GM18868 (cell line): ENCODE results near the gene GMCL1.

ENCODE experiments used
- ATAC-seq: cut with Tn5 transposase; IDR thresholded peaks from one replicate; pipeline ENCODE4 v1.9.1; 2021; ENCODE audit warnings: mild to moderate bottlenecking, moderate library complexity; ENCODE audit not compliant: unreplicated experiment

GMCL1 gene, protein sequence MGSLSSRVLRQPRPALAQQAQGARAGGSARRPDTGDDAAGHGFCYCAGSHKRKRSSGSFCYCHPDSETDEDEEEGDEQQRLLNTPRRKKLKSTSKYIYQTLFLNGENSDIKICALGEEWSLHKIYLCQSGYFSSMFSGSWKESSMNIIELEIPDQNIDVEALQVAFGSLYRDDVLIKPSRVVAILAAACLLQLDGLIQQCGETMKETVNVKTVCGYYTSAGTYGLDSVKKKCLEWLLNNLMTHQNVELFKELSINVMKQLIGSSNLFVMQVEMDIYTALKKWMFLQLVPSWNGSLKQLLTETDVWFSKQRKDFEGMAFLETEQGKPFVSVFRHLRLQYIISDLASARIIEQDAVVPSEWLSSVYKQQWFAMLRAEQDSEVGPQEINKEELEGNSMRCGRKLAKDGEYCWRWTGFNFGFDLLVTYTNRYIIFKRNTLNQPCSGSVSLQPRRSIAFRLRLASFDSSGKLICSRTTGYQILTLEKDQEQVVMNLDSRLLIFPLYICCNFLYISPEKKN

DNA sequence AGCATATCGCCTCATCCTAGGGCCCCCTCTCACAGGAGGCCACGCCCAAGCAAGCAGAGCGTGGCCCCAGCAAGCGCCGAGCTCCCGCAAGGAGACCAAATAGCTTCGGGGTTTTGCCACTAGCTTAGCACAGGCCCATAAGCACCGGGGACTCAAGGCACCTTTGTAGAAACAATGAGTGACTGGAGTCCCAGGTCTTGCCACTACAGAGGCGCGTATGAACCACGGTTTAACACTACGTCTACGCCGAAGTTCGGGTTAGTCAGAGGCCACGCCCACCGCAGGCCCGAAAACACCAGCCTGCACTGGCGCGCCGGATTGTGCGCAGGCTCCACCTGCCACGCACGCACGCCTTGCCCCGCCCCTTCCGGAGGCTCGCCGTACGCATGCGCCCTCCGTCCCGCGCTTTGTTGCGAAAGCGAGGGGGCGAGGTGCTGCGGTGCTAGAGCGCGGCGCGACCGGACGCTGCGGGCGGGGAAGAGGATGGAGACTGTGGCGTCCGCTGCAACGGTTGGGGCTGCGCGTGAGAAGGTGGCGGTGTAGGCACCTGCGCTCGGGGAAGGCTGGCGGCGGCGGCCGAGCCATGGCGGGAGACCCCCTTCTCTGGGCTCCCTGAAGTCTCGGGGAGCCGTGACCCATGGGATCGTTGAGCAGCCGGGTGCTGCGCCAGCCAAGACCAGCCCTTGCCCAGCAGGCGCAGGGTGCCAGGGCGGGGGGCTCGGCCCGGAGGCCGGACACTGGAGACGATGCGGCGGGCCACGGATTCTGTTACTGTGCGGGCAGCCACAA, at the start of gene GMCL1:
GMCL1 (plus strand) TSS at position 405 of the 789 bp plus-strand sequence; CDS start at position 638, 233 bp downstream.
- ATAC-seq: peak; percentile 93

DNA sequence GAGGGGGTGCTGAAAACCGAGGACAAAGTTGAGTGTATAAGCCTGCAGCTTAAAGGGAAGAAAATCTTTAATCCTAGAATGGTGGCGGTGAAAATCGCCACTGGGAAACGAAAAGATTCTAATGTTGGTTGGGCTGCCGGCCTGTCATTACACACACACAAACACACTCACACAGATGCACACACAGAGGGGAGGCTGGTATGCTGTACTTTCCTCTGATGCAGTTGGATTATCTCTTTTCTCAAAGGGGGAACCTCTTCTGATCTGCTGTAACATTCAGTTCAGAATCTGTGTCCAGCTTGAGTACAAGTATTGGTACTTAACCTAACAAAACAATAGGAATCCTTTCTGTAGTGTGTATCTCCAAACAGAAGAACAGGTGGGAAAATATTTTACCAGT, 48.5 kb upstream of the GMCL1 start:
- ATAC-seq: no peak

DNA sequence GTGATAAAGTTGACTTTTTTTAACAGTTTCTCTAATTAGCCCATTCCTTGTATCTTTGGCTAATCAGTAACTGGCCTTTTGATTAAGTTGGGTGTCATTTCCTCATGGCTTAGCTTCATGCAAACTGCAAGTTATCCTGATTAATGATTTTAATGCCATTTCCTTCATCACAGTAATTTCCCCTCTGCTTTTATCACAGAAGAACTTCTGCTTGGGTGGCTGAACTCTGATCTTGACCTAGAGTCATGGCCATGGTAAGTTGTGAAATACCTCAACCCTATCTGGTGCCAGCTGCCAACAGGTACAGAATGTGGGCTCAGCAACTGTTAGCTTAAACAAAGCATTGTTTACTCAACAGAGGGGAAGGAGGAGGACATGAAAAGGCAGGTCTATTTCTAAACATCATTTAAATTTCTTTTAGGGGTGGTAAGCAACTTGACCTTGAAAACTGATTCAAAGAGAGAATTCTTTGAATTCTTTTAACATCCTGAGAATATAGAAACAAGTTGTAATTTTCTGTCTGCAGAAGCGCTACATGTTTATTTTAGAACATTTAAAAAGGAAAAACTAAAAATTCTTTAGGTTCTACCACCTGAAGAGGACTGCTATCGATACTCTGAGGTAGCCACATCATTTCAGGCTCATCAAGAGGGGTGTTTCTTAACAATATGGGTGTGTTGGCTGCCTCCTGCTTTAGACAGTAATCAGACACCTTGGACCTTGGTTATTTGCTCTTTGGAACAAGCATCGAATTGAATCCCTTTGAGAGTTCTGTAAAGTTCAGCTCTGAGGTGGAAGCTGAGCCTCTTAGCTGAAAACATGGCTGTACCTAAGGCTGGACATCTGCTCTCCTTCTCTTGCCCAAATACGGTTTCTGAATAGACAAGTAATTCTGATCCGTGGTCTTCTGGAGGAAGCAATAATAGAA, 47.9 kb upstream of the GMCL1 start:
- peak; percentile 55 for ATAC-seq

DNA sequence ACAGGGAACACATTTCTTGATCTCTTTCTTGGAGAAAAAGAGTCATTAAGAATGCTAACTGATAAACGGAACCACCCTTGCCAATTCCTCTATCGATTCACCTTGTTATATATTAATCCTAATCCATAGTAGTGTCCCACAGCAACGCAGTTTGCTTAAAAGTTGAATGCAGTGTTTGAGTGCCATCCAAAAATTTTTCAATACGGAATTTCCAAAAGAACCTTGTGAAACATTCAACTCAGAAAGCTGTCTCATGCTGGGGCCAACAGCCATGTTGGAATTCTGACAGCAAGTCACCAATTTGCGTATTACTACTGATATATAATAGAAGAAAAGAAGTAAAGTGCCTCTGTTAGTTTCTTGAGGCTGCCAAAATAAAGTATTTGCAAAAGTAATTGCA, 45.2 kb upstream of the GMCL1 start:
- no peak for ATAC-seq

DNA sequence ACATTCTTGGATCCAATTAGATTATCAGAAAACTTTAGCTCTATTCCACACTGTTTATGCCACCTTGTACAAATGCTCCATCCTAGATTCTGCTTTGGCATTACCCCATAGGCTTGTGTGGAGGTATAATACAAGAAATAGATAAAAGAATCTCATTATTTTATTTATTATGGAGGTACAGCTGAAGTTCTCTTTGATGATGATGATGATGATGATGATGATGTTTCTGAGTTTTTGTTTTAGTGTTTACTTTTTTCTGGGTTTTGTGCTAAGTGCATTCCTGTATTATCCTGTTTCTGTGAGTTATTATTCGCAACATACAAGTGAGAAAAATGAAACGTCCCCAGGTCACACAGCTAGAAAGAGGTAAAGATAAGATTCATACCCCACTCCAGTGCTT, 44.1 kb upstream of the GMCL1 start:
- ATAC-seq: no peak

DNA sequence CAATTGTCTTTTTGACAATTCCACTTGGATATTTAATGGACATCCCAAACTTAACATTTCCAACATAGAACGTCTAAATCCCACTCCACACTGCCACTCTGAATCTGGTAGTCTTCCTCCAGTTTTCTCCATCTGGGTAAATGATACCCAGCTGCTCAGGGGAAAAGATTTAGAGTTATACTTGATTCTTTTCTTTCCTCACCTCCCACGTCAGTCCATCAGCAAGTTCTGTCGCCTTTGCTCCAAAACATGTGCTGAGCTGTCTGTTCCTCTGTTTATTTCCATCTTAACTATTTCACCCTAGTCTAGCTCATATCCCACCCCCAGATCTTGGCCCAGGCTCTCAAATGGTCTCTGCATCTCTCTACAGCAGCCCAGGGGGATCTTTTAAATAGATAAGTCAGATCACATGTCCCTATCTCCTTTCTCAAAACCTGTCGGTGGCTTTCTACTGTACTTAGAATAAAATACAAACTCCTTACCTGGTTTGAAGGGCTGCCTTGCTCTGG, 43.4 kb upstream of the GMCL1 start:
- ATAC-seq: no peak

DNA sequence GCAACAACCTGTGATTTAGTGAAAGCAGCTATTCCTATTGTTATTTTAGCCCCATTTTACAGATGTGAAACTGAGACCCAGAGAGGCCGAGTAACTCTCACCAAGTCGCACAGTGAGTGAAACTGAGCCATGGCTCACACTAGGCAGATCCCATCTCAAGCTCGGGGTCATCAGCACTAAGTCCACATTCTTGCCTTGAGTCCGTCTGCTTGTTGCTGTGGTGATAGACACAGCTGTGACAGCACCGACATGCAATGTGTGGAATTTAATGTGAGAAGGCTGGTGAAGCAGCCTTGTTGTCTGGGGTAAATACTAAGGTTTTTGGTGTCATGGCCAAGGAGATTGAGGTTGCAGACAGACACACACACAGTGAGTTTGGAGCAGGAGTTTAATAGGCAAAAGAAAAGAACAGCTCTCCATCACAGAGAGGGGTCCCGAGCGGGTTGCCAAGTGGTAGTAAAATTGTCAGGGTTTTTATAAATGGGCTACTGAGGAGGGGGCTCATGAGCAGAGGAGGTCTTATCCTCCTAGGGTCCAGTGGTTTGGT, 40.2 kb upstream of the GMCL1 start:
- peak; percentile 59 for ATAC-seq

DNA sequence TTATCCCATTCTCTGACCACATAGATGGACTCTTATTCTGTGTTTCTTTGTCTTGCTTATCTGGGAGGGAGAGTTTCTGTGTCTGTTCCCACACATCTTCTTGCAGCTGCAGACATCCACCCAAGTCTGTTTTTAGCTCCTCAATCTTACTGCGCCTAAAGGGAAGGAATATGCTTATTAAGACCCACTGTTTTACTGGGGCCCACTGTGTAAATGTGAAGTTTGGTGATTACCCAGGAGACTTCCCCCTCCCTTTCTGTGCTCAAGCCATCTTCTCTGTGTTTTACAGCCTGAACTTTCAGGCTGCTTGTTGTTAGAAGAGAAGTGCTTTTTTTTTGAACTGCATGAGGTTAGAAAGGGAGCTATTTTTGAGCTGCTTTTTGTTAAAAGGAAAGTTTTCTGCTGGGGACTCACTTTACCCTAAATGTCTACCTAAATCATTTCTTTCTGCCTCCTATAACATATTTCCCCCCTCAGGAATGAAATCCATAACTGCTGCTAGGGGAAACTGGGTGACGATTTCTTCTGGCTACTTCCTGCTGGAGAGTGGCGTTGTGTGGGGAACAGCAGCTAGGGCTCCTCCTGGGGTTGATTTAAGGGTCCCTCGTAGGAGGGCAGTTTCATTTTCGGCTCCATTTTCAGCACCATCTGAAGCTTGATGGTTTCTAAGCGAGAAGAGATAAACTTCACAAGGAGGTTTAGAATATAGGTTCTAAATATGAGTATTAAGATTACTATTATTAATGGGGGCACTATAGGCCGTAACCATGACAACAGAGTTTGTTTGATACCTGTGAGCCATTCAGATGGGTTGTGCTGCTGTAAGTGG, 39.5 kb upstream of the GMCL1 start:
- peak; percentile 63 for ATAC-seq

DNA sequence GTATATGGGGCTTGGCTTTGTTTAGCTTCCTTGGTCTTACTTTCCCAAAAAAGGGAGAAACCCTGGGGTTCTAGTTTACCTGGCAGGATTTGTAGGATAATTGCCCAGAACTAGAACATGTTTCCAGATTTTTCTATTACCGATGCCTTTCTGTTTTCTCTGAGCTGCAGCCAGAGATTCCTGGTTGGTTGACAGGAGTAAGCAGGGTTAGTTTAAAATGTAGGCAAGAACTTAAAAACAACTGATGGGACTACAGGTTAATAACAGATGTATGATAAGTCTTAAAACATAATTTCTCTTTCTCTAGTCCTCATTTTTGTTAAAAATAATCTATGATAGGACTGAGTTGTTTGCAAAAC, 38.9 kb upstream of the GMCL1 start:
- ATAC-seq: no peak

DNA sequence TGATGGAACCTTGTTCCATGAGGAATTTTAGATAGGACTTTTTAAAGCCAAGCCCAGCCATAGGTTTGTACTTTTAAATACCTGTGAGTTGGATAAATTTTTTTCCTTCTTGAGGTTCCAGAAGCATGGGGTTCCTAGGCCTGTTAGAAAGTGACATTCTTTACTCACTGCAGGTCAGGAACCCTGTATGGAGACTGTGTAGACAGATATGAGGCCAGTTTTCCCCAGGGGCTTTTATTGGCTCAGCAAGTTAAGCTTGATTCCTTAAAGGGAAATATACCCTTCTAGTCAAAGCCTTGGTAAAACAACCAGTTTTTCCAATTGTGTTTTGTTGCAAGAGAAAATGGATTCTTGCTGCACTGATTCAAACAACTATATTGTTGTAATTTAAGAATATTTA, 38.4 kb upstream of the GMCL1 start:
- no peak for ATAC-seq

DNA sequence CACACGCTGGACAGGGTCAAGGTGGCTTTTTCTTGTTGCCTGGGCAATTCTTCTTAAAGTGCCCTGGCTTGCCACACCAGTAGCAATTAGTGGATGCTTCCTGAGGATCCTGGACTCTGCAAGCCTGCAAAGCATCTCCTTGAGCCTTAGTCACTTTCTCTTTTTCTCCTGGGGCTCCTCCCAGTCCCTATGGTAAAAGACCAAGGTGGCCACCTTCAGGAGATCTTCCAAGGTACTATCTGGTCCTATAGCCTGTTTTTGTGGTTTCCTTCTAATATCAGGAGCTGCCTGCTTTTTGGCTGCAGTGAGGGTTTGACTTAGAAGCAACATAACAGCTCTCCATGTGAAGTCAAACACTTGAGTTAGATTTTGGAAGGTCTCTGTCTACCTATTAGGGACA, 33.3 kb upstream of the GMCL1 start:
- no peak for ATAC-seq

DNA sequence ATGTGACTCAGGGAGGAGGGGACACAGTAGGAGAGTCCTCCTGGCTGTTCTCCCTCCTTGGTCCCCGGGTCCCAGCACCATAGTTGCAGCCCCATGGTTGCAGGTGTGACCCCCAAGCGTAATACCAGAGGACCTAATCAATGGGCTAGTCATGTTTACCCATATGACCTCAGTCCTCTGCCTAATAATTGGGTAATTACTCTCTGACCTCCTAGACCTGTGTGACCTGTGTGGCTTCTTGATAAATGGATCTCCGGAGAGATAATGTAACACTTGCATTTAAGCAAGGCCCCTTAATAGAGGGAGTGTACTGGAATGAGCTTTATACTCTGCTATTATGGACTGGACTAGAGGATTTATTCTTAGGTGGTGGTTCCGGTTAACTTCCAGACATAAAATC, 32.2 kb upstream of the GMCL1 start:
- no peak for ATAC-seq

DNA sequence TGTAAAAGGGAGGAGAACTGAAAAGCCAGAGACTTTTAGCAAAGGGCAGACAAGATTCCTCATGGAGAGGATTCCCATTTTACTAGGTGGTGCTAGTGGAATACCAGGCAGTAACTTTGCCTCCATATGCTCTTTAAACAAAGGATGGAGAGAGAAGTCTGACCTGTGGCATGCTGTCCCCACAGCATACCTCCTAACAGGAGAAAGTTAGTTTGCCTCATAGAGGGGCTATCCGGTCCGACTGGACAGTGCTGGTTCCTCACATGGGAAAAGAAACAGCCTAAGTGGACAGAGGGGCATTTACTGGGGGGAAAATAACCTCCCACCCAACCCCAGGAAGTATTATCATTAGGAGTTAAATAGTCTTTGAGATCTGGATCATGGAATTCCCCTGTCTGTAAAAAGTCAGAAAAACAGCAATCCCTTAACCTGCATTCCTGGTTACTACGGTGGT, 31.6 kb upstream of the GMCL1 start:
- no peak for ATAC-seq

DNA sequence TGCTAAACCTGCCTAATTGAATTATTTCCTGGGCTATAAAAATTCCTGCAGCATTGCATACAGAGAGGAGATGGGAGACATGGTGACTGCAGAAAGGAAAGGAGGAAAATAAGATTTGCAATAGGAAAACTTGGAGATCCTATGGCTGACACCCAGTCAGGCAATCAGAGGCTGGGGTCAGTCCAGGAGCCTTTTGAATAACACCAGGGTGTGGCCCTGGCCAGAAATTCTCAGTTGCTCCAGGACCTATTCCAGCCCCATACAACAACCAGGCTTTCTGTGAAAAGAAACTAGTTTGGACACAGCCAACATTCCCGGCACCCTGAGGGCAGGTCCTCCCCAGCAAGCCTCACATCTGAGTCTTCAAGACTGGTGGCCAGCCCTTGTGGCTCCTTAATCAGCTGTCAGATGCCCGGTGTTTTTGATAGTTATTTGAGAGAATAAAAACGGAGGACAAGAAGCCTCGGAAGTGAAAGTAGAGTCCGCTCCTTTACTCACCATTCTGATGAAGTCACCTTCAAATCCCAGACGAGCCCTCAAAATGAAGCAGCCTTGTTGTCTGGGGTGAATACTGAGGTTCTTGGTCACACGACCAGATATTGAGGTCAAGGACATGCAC, 31.1 kb upstream of the GMCL1 start:
- no peak for ATAC-seq

DNA sequence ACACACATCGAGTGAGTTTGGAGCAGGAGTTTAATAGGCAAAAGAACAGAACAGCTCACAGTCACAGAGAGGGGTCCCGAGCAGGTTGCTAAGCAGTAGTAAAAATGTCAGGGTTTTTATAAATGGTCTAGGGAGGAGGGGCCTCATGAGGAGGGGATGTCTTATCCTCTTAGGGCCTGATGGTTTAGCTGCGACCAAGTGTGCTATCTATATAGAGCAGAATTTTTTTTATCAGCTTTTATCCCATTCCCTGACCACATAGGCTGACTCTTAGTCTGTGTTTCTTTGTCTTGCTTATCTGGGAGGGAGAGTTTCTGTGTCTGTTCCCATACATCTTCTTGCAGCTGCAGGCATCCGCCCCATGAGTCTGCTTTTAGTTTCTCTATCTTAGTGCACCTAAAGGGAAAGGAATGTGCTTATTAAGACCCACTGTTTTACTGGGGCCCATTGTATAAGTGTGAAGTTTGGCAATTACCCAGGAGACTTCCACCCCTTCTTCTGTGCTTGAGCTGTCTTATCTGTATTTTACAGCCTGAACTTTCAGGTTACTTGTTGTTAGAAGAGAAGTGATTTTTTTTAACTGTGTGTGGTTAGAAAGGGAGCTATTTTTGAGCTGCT, 30.4 kb upstream of the GMCL1 start:
- ATAC-seq: peak; percentile 52

DNA sequence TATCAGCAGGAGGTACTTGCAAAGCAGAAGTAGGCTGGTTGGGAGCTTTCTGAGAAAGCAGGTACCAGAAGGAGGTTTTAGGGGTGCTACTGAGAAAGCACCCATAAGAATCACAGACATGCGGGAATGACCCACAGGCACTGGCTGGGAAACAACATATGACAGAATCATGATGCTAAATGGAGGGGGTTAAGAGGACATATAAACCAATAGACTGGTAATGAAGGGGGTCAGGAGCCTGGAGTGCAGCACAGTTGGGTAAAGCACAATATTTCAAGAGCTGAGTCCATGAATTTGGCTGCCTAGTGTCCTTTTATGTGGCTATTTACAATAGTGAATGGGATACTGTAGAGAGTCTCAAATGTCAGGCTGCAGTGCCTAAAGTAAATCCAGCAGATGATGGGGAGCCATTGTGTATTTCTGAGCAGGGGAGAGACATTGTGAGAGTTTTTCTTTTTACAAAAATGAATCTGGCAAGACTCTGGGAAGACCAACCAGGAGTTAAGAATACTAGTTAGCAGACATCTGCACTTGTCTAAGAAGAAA, 27.6 kb upstream of the GMCL1 start:
- ATAC-seq: no peak

DNA sequence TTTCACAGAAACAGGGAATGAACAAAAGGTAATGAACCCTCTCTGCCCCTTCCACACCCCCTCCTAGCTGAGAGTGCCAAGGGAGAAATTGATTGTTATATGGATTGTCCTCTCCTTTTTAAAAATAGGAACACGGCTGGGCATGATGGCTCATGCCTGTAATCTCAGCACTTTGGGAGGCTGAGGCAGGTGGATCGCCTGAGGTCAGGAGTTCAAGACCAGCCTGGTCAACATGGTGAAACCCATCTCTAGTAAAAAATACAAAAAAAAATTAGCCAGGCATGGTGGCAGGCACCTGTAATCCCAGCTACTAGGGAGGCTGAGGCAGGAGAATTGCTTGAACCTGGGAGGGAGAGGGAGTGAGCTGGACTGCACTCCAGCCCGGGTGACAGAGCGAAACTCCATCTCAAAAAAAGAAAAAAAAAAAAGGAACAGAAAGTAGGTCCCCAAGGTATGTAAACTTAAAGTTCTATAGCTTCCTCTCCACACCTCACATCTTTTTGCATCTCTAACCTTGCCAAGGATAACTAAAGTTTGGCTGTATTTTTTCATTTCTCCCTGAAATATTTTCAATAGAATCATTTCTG, 26.6 kb upstream of the GMCL1 start:
- peak; percentile 58 for ATAC-seq

DNA sequence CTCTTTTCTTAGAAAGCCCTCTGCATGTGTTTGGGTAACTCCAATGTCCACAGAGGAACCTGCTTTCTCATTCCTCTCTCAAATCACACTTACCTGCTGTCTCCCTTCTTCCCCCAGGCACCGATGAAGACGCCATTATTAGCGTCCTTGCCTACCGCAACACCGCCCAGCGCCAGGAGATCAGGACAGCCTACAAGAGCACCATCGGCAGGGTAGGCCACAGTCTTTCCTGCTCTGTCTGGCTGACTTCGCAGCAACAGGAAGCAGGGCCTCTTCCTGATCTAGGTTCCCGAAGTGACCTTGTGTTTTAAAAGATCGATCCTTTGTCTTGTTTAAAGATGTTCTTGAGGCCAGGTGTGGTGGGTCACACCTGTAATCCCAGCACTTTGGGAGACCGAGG, 25.0 kb upstream of the GMCL1 start:
- ATAC-seq: no peak
